IMR-90 (cell line): Measurements from ENCODE around the gene FCMR. TPM values are rescaled to one million over a fixed set of nuclear protein-coding genes. Genes with fewer than 3 reads are reported as not detected.

Source experiments
- ATAC-seq: fragments of 200-7000 bp; cut with Tn5 transposase; 2 replicates; pipeline ENCODE4 v1.9.1; 2020; ENCODE audit warnings: low read depth, mild to moderate bottlenecking, moderate library complexity
- BruUV-seq: library from RNA; stranded (reverse); fragments of 400-500 nt; replicated peaks from 2 replicates; lab custom pipeline; 2021; lab: Mats Ljungman, UMichigan
- CTCF ChIA-PET: fragments of 300-600 bp; formaldehyde crosslinking; extraction: SDS; loops from one replicate; lab custom pipeline; 2021; ENCODE audit warnings: antibody characterized with exemption; lab: Yijun Ruan, JAX
- POLR2A ChIA-PET: fragments of 300-600 bp; sonication (Branson Sonifier 250); formaldehyde crosslinking; loops from one replicate; lab custom pipeline; 2022; ENCODE audit warnings: antibody characterized with exemption; ENCODE audit not compliant: unreplicated experiment; lab: Charles Lee
- DNase-seq: peaks from one replicate; pipeline ENCODE4 v3.0.0; 2013
- H2AFZ ChIP-seq: replicated peaks from 2 replicates; pipeline ENCODE3; 2013; ENCODE audit warnings: low read length, mild to moderate bottlenecking; ENCODE audit not compliant: poor library complexity
- H2AK5ac ChIP-seq: 2 replicates; pipeline ENCODE4 v1.6.1; 2013; ENCODE audit warnings: low read depth, low read length, inconsistent platforms
- H2AK9ac ChIP-seq: replicated peaks from 2 replicates; pipeline ENCODE3; 2013; ENCODE audit warnings: mild to moderate bottlenecking, low read depth, low read length, moderate library complexity; ENCODE audit not compliant: poor library complexity
- H2BK120ac ChIP-seq: 2 replicates; pipeline ENCODE4 v1.6.1; 2013; ENCODE audit warnings: low read depth, low read length, inconsistent platforms
- H2BK15ac ChIP-seq: 3 replicates; pipeline ENCODE4 v1.6.1; 2013; ENCODE audit warnings: low read depth, low read length, inconsistent platforms
- H2BK20ac ChIP-seq: 2 replicates; pipeline ENCODE4 v1.6.1; 2013; ENCODE audit warnings: low read depth, mild to moderate bottlenecking, inconsistent platforms, low read length, moderate library complexity
- H2BK5ac ChIP-seq: 2 replicates; pipeline ENCODE4 v1.6.1; 2013; ENCODE audit warnings: mild to moderate bottlenecking, low read depth, low read length, inconsistent platforms; ENCODE audit not compliant: poor library complexity, severe bottlenecking
- H3K14ac ChIP-seq: replicated peaks from 2 replicates; pipeline ENCODE4 v1.6.1; 2013; ENCODE audit warnings: low read depth, low read length, inconsistent platforms
- H3K18ac ChIP-seq: 2 replicates; pipeline ENCODE4 v1.6.1; 2013; ENCODE audit warnings: low read depth, low read length, control low read depth
- H3K23ac ChIP-seq: 2 replicates; pipeline ENCODE4 v1.6.1; 2013; ENCODE audit warnings: low read depth, low read length, inconsistent platforms
- H3K27ac ChIP-seq: 2 replicates; pipeline ENCODE4 v1.5.1; 2013; ENCODE audit warnings: mild to moderate bottlenecking, control low read depth, low read length; ENCODE audit not compliant: insufficient read depth
- H3K27me3 ChIP-seq: 2 replicates; pipeline ENCODE4 v1.6.1; 2013; ENCODE audit warnings: low read length; ENCODE audit not compliant: control insufficient read depth, insufficient read depth
- H3K36me3 ChIP-seq: 2 replicates; pipeline ENCODE4 v1.6.1; 2013; ENCODE audit warnings: low read length, mixed read lengths; ENCODE audit not compliant: control insufficient read depth, insufficient read depth
- H3K4ac ChIP-seq: 2 replicates; pipeline ENCODE4 v1.6.1; 2013; ENCODE audit warnings: low read depth, low read length, inconsistent platforms
- H3K4me1 ChIP-seq: 2 replicates; pipeline ENCODE4 v1.6.1; 2013; ENCODE audit warnings: low read length, mixed read lengths; ENCODE audit not compliant: control insufficient read depth, insufficient read depth
- H3K4me2 ChIP-seq: 2 replicates; pipeline ENCODE4 v1.6.1; 2013; ENCODE audit warnings: low read depth, mild to moderate bottlenecking, control low read depth, low read length, moderate library complexity
- H3K4me3 ChIP-seq: 2 replicates; pipeline ENCODE4 v1.5.1; 2013; ENCODE audit warnings: low read depth, mild to moderate bottlenecking, control low read depth, low read length, moderate library complexity; ENCODE audit not compliant: insufficient read depth
- H3K56ac ChIP-seq: 2 replicates; pipeline ENCODE4 v1.6.1; 2013; ENCODE audit warnings: low read length, inconsistent platforms; ENCODE audit not compliant: insufficient read depth; ENCODE audit errors: extremely low read depth
- H3K79me1 ChIP-seq, 2 experiments: 2 replicates each; pipeline ENCODE4 v1.6.1; 2013; ENCODE audit warnings: low read length in 2 of 2, inconsistent platforms in 1 of 2, low read depth in 1 of 2
- H3K9ac ChIP-seq: 2 replicates; pipeline ENCODE4 v1.6.1; 2013; ENCODE audit warnings: low read depth, low read length, control low read depth
- H3K9me1 ChIP-seq: 2 replicates; pipeline ENCODE4 v1.6.1; 2013; ENCODE audit warnings: low read length, inconsistent platforms; ENCODE audit not compliant: insufficient read depth
- H3K9me3 ChIP-seq: 2 replicates; pipeline ENCODE4 v1.6.1; 2013; ENCODE audit warnings: low read length; ENCODE audit not compliant: control insufficient read depth, insufficient read depth
- H4K20me1 ChIP-seq: 2 replicates; pipeline ENCODE4 v1.6.1; 2013; ENCODE audit warnings: low read length, inconsistent platforms; ENCODE audit not compliant: insufficient read depth
- H4K5ac ChIP-seq: 2 replicates; pipeline ENCODE4 v1.6.1; 2013; ENCODE audit warnings: mild to moderate bottlenecking, low read depth, low read length, control low read depth
- H4K8ac ChIP-seq, 2 experiments: 2 replicates each; pipeline ENCODE4 v1.6.1; 2013; ENCODE audit warnings: low read depth in 2 of 2, low read length in 2 of 2, control low read depth in 1 of 2, inconsistent platforms in 1 of 2
- H4K91ac ChIP-seq: 2 replicates; pipeline ENCODE4 v1.6.1; 2013; ENCODE audit warnings: low read depth, low read length, inconsistent platforms; ENCODE audit not compliant: insufficient read depth
- FOS ChIP-seq: fragments of 150-350 bp; IDR thresholded peaks from 2 replicates; pipeline ENCODE4 v1.6.1; 2016; ENCODE audit warnings: low read depth, low read length
- NFE2L2 ChIP-seq: fragments of 150-350 bp; IDR thresholded peaks from 2 replicates; pipeline ENCODE4 v1.6.1; 2016; ENCODE audit warnings: low read depth, mild to moderate bottlenecking, low read length
- RAD21 ChIP-seq: IDR thresholded peaks from 2 replicates; pipeline ENCODE4 v1.6.1; 2012; ENCODE audit warnings: low read length, improper control_type of control experiment
- SMC3 ChIP-seq: fragments of 150-350 bp; IDR thresholded peaks from 2 replicates; pipeline ENCODE4 v1.6.1; 2016; ENCODE audit warnings: low read depth, mild to moderate bottlenecking, antibody characterized with exemption, low read length, moderate library complexity
- WGBS, 2 experiments: methylation state at CpG; one replicate each; pipeline versions ENCODE4 v1.1.5 to v1.1.7; 2013; ENCODE audit warnings: missing lambda C conversion rate in 2 of 2; ENCODE audit not compliant: insufficient read length in 1 of 2; ENCODE audit errors: extremely low coverage in 2 of 2; 5-methylcytosine and 5-hydroxymethylcytosine counted together
- dilution Hi-C: fragments of 300-500 bp; cut with HindIII; formaldehyde crosslinking; loops from one replicate; pipeline ENCODE4 v1.14.3; 2018; ENCODE audit warnings: low sequenced_read_pairs; ENCODE audit not compliant: unreplicated experiment
- in situ Hi-C: fragments of 300-500 bp; cut with MboI; formaldehyde crosslinking; loops from 3 replicates; pipeline ENCODE4 v1.14.3; 2019; ENCODE audit warnings: low sequenced_read_pairs, inconsistent platforms, mixed read lengths
- intact Hi-C: fragments of 100-400 bp; cut with micrococcal nuclease; formaldehyde crosslinking; loops from 2 replicates; pipeline ENCODE4 v1.10.0; 2022
- polyA plus RNA-seq, 3 experiments: library from polyadenylated mRNA; depleted of rRNA; stranded (reverse); fragments of >200 nt; gene quantifications; 2 replicates each; pipeline ENCODE4 v1.2.3, GENCODE V29; 2012; ENCODE audit warnings: low replicate concordance in 1 of 3
- total RNA-seq: library from RNA; depleted of rRNA; stranded (reverse); fragments of >200 nt; gene quantifications from 2 replicates; pipeline ENCODE4 v1.2.3, GENCODE V29; 2012

Gene FCMR
- total and polyA plus RNA-seq, 2 of the 4 experiments (the other 2 are of a cell fraction) = 0.09 TPM; not detected in 1

DNA sequence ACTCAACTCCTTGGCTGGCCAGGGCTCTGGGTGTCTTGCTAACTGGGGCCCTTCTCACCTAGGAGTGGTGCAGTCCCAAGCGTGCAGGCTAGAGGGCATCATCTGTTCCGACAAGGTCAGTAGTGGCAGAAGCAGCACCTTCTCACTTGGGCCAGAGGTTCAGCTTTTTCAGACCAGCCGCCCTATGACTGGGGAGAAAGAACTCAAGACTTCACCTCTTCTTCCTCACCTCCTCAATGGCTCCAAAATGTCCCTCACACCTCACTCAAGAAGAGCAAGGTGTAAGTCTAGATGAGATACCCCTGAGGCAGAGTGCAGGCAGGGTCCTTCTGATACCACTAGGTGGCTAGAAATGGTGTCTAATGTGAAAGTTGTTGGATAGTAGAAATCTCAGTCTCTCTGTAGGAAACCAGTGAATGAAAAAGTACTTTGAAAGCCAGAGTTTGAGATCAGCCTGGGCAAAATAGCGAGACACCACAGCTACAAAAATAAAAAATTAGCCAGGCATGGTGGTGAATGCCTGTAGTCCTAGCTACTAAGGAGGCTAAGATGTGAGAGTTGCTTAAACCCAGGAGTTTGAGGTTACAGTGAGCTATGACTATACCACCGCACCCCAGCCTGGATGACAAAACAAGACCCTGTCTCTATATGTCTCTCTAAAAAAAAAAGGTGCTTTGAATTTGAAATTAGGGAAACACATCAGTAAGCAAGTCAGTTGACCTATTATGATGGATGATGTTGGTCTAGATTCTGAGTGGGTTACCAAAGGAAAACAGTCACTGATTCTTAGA is 64.9 kb downstream of the FCMR start:
- dilution Hi-C loops = no loop called here
- no peaks in the 10 kb centered on the region for H3K36me3 ChIP-seq
- no peak overlapping the region for H3K4me2 ChIP-seq
- ChIA-PET CTCF (interaction anchor here (0.9 kb wide), 1 partner anchor 29 kb away, joined by 3 read pairs; no protein-coding TSS in a partner anchor), POLR2A (interaction anchor here (0.6 kb wide), 1 partner anchor 111 kb away, joined by 9 read pairs; no protein-coding TSS in a partner anchor)
- H4K8ac ChIP-seq = no peak overlapping the region
- no peak overlapping the region for H2BK120ac ChIP-seq
- no peak overlapping the region for H2BK15ac ChIP-seq
- H3K4me3 ChIP-seq = no peak overlapping the region
- no peak overlapping the region for H2AK5ac ChIP-seq
- H4K5ac ChIP-seq = no peak overlapping the region
- DNase-seq (no peak), ATAC-seq (no peak)
- no peaks in the 10 kb centered on the region for H4K20me1 ChIP-seq
- intact Hi-C loops = no loop called here
- peaks cover 12% of the 10 kb centered on the region for H3K27me3 ChIP-seq
- TF ChIP-seq FOS (no peak), RAD21 (no peak), NFE2L2 (no peak), SMC3 (0 out of 2 replicates have a peak, but pooled peaks have one; percentile 11)
- no peak overlapping the region for H3K4ac ChIP-seq
- BruUV-seq = no TSS peak
- peak overlapping the region; percentile 10 for H2AFZ ChIP-seq
- H3K4me1 ChIP-seq = peaks cover 2% of the 10 kb centered on the region; the same call in 1 of the 2 replicates
- 0 out of 2 replicates have a peak, but pooled peaks cover 4% of the 10 kb centered on the region for H3K9me1 ChIP-seq
- H3K9me3 ChIP-seq = no peaks in the 10 kb centered on the region
- no peak overlapping the region for H4K91ac ChIP-seq
- H2BK5ac ChIP-seq = no peak overlapping the region
- no peaks in the 10 kb centered on the region for H3K79me1 ChIP-seq
- no peak overlapping the region for H3K23ac ChIP-seq
- no peak overlapping the region for H3K9ac ChIP-seq
- in situ Hi-C loops = no loop called here
- H3K56ac ChIP-seq = no peak overlapping the region
- H2BK20ac ChIP-seq = no peak overlapping the region
- no peak overlapping the region for H3K18ac ChIP-seq
- H2AK9ac ChIP-seq = no peak overlapping the region
- H3K14ac ChIP-seq = no peak overlapping the region
- WGBS, 2 experiments = no CpG with 5 or more reads among the region's 5 CpGs
- no peak overlapping the region for H3K27ac ChIP-seq
